ENCODE data around the gene RBL2. TPM values are rescaled to one million over a fixed set of nuclear protein-coding genes. Genes with fewer than 3 reads are reported as not detected.

The RBL2 gene
- total and polyA plus RNA-seq, 9 donors = 48.0 to 88.7 (median 71.7) TPM

- intact Hi-C loops (cut with DNase I) = no loop called here
- WGBS, 3 donors = 92 to 97% (median 95%) methylated on average over 8 of the region's 8 CpGs
- no peak for DNase-seq
- Histone ChIP-seq H3K27ac (no peak overlapping the region), H3K9me3 (no peaks in the 10 kb centered on the region), H3K4me3 (no peak overlapping the region), H3K4me1 (ENCODE audit: insufficient read depth) (no peaks in the 10 kb centered on the region), H3K36me3 (no peaks in the 10 kb centered on the region), H3K27me3 (no peaks in the 10 kb centered on the region)
- TF ChIP-seq, protein P1, sequence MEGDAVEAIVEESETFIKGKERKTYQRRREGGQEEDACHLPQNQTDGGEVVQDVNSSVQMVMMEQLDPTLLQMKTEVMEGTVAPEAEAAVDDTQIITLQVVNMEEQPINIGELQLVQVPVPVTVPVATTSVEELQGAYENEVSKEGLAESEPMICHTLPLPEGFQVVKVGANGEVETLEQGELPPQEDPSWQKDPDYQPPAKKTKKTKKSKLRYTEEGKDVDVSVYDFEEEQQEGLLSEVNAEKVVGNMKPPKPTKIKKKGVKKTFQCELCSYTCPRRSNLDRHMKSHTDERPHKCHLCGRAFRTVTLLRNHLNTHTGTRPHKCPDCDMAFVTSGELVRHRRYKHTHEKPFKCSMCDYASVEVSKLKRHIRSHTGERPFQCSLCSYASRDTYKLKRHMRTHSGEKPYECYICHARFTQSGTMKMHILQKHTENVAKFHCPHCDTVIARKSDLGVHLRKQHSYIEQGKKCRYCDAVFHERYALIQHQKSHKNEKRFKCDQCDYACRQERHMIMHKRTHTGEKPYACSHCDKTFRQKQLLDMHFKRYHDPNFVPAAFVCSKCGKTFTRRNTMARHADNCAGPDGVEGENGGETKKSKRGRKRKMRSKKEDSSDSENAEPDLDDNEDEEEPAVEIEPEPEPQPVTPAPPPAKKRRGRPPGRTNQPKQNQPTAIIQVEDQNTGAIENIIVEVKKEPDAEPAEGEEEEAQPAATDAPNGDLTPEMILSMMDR (IDR thresholded peaks at IDR 0.05) = no peak
- TF ChIP-seq POLR2A (IDR thresholded peaks at IDR 0.05) = no peak
- TF ChIP-seq EP300 (IDR thresholded peaks at IDR 0.05) = no peak
Observed at GRCh38 chr16:53519417-53520091, 85.3 kb downstream of the RBL2 start.

GRCh38 chr16:53523126-53523804 lies 89.0 kb downstream of the RBL2 start:
- 92 to 94% (median 92%) methylated on average over 21 of the region's 21 CpGs for WGBS, 3 donors
- Histone ChIP-seq H3K4me1 (ENCODE audit: insufficient read depth) (no peaks in the 10 kb centered on the region), H3K9me3 (no peaks in the 10 kb centered on the region), H3K27me3 (no peaks in the 10 kb centered on the region), H3K27ac (no peak overlapping the region), H3K36me3 (no peaks in the 10 kb centered on the region), H3K4me3 (no peak overlapping the region)
- TF ChIP-seq, protein P1 (IDR thresholded peaks at IDR 0.05) = no peak
- no peak for TF ChIP-seq EP300 (IDR thresholded peaks at IDR 0.05)
- TF ChIP-seq POLR2A (IDR thresholded peaks at IDR 0.05) = no peak
- intact Hi-C loops (cut with DNase I) = no loop called here
- no peak for DNase-seq

DNA sequence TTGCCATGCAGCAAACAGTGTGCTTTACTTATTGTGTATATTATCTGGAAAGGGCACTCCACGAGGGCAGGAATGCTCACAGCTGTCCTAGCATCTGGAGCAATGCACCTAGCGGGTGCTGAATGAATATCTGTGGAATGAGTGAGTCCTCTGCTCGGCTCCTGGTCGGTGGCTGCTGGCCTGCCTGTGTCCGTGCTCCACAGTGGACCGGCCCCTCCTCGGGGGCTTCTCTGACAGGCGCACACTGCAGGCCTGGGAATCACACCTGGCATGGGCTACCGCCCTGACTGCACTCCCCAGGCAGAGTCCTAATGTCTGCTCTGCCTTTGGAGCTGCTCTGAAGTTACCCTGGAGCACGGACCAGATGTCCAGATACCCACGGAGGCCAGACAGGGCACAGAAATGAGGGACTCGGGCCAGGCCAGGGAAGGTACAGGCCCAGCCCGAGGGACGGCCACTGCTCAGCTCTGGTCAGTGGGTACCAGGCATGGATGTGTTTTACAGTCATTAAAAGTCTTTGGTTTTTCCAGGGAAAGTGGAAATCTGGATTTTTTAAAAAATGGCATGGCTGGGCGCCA lies 89.8 kb downstream of the RBL2 start:
- no peaks in the 10 kb centered on the region for H3K27me3 ChIP-seq
- WGBS, 3 donors = 84% methylated on average over 9 to 15 of the region's 15 CpGs
- H3K27ac ChIP-seq = no peak overlapping the region
- no peak for DNase-seq
- H3K4me3 ChIP-seq = no peak overlapping the region
- H3K9me3 ChIP-seq = no peaks in the 10 kb centered on the region
- H3K36me3 ChIP-seq = no peaks in the 10 kb centered on the region
- H3K4me1 ChIP-seq (ENCODE audit: insufficient read depth) = no peaks in the 10 kb centered on the region
- TF ChIP-seq EP300 (IDR thresholded peaks at IDR 0.05) (no peak), POLR2A (IDR thresholded peaks at IDR 0.05) (no peak)
- TF ChIP-seq, protein P1 (IDR thresholded peaks at IDR 0.05) = no peak
- intact Hi-C loops (cut with DNase I) = no loop called here

DNA sequence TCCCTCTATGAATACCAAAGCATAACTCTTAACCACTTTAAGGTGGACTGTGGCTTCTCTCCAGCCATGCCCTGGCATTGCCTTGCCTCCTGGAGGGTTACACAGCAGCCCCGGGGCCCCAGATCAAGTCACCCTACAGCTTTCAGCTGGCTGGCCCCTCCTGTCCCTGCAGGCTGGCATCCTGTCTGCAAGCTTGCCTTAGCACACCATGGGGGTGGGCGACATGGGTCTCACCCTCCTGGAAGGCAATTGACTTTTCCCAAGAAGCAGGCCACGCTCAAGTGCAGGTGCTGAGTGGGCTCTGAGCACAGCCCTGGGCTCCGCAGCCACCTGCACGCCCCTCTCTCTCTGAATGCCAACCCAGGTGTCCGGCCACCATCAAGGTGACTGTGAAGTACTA lies 94.5 kb downstream of the RBL2 start:
- TF ChIP-seq, protein P1 (IDR thresholded peaks at IDR 0.05) = no peak
- TF ChIP-seq POLR2A (IDR thresholded peaks at IDR 0.05) = no peak
- no peak for TF ChIP-seq EP300 (IDR thresholded peaks at IDR 0.05)
- H3K9me3 ChIP-seq = no peaks in the 10 kb centered on the region
- no peaks in the 10 kb centered on the region for H3K36me3 ChIP-seq
- intact Hi-C loops (cut with DNase I) = no loop called here
- no peaks in the 10 kb centered on the region for H3K27me3 ChIP-seq
- H3K4me3 ChIP-seq = no peak overlapping the region
- no peaks in the 10 kb centered on the region for H3K4me1 ChIP-seq (ENCODE audit: insufficient read depth)
- no peak for DNase-seq
- WGBS, 3 donors = 91 to 100% (median 92%) methylated on average over 5 to 6 of the region's 6 CpGs
- no peak overlapping the region for H3K27ac ChIP-seq

Measured in ovary (tissue), 9 donors.